Duodenal mucosa (tissue), 2 donors: Measurements from ENCODE around the gene RUNX1.

ENCODE experiments used
- H3K27ac ChIP-seq: one replicate; pipeline ENCODE4 v1.7.0; 2013; ENCODE audit warnings: low read depth, low read length
- H3K27me3 ChIP-seq, 2 donors: one replicate each; pipeline ENCODE4 v1.7.0; 2013; ENCODE audit warnings: low read length in 2 of 2, control low read depth in 1 of 2; ENCODE audit not compliant: insufficient read depth in 2 of 2, control insufficient read depth in 1 of 2
- H3K36me3 ChIP-seq, 2 donors: one replicate each; pipeline ENCODE4 v1.7.0; 2013; ENCODE audit warnings: low read length in 2 of 2, control low read depth in 1 of 2; ENCODE audit not compliant: insufficient read depth in 2 of 2, control insufficient read depth in 1 of 2
- H3K4me1 ChIP-seq, 2 donors: one replicate each; pipeline ENCODE4 v1.7.0; 2013; ENCODE audit warnings: low read length in 2 of 2, control low read depth in 1 of 2; ENCODE audit not compliant: insufficient read depth in 2 of 2, control insufficient read depth in 1 of 2
- H3K4me3 ChIP-seq, 2 donors: one replicate each; pipeline ENCODE4 v1.7.0; 2013; ENCODE audit warnings: low read length in 2 of 2, low read depth in 1 of 2
- H3K9ac ChIP-seq, 2 donors: one replicate each; pipeline ENCODE4 v1.7.0; 2013; ENCODE audit warnings: low read length in 2 of 2, low read depth in 1 of 2
- H3K9me3 ChIP-seq, 2 donors: one replicate each; pipeline ENCODE4 v1.7.0; 2013; ENCODE audit warnings: low read length in 2 of 2, control low read depth in 1 of 2; ENCODE audit not compliant: control insufficient read depth in 1 of 2

RUNX1 gene

DNA sequence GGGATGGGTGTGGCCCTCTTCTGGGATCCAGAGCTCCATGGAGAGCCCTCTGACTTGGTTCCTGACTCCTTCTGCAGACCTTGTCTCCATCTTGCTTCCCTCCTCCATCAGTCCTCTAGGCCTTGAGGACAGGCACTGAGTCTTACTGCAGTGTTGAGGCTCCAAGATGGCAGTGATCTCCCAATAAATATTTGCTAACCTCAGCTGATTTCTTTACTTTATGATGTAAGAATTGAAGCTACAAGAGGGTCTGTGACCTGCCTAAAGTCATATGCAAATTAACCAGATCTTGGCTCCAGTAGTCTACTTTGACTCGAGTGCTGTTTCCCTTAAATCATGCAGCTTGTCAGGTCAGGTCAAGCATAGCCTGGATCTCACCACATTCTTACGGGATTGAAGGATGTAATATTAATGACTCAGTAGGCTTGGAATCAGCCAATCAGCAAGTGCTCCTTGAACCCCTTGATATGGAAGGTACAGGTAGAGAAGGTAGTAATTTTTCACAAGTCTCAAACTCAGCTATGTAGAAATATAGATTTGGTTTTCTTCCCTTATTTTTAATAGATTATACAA, 287.3 kb downstream of the RUNX1 start:
- H3K27ac ChIP-seq: no peak overlapping the region
- no peaks in the 10 kb centered on the region for H3K36me3 ChIP-seq
- H3K27me3 ChIP-seq: no peaks in the 10 kb centered on the region
- H3K4me1 ChIP-seq: no peaks in the 10 kb centered on the region
- peaks cover 0 to 4% of the 10 kb centered on the region in 2 donors for H3K9me3 ChIP-seq
- H3K9ac ChIP-seq: no peak overlapping the region
- H3K4me3 ChIP-seq: no peak overlapping the region

DNA sequence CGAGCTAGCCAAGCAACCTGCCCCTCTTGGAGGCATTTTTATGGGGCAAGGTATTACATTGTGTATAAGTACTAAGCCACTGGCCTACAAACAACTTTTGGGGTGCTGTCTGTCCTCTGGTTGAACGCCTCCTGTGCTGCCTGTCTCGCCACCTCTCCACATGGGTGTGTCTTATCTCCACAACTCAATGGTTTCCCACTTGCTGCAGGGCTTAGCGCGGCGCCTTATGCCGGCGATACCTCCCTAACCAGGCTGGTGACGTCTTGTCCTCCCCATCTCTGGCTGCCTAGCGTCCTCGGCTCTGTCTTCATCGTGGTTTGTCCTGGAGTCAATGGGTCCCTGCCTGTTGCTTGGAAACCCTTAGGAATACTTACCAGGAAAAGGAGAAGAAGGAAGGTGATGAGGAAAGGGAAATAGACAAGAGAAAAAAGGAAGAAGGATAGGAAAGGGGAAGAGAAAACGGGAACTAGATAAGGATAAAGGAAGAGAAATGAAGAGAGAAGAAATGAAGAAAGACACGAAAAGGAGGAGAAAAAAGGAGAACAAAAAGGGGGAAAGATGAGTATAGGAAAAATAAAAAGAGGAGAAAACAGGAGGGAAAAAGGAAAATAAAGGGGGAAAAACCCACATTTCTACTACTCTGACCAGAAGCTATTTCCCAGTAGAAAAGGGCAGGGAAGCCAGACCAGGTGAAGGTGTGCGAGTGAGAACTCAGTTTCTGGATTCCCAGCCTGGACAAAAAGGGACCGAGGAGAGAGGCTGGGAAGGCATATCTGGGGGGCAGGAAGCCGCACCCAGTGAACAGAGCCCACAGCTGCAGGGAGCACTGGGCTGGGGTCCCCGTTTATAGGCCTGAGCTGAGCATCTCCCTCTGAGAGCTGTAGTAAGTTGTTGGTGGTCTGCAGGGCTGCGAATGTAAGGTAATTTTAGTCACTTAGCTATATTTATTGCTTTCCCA, 294.1 kb downstream of the RUNX1 start:
- no peaks in the 10 kb centered on the region for H3K9me3 ChIP-seq
- no peaks in the 10 kb centered on the region for H3K4me1 ChIP-seq
- no peak overlapping the region for H3K4me3 ChIP-seq
- no peak overlapping the region for H3K27ac ChIP-seq
- no peaks in the 10 kb centered on the region for H3K27me3 ChIP-seq
- no peaks in the 10 kb centered on the region for H3K36me3 ChIP-seq
- H3K9ac ChIP-seq: no peak overlapping the region

DNA sequence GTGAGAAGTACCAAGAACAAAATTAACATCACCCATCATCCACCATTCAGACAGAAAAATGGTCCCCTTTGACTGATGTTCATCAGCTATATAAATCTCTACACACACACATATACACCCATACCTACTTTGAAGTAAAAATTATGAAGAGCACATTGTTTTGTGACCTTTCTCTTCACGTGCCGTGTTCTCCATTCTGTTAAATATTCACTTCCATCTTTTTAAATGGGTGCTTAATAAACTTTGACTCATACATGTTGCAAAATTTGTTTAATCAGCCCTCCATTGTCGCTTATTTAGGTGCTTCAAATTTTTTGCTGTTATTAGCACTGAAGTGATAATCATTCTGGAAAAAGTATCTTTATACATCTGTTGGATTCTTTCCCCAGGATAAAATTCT, 300.2 kb downstream of the RUNX1 start:
- no peak overlapping the region for H3K4me3 ChIP-seq
- H3K9me3 ChIP-seq: no peaks in the 10 kb centered on the region
- no peaks in the 10 kb centered on the region for H3K36me3 ChIP-seq
- H3K27me3 ChIP-seq: no peaks in the 10 kb centered on the region
- H3K27ac ChIP-seq: no peak overlapping the region
- H3K9ac ChIP-seq: no peak overlapping the region
- peaks cover 4 to 7% of the 10 kb centered on the region in 2 donors for H3K4me1 ChIP-seq

DNA sequence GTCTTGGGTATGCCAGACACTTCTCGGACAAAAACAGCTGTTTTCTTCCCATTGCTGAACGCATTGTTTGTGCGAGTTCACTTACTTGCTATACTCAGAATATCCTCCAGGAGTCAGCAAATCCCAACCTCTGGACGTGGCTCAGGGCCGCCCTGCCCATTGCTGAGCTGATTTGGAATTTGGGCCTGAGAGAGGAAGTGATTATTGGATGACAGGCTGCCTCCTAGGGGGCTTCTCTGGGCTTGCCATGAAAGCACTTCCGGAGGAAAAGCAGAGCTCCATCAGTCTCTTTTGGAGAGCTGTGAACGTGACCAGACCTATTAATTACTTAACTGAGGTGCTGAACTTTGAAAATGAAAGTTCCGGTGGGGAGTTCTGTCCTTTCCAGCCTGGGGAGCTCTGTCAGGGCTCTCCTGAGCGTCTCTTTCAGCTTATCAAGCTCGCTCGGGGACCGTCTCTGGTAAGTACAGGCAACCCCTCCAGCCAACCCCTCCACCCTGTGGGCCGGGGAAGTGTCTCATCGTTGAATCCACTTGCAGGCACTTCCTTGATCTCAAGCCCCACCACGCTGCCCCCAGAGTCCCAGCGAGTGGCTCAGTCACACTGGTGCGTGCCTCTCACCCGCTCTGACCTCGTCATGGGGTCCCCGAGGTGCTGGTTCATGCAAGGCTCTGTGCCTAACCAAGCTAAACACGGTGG, 303.4 kb downstream of the RUNX1 start:
- Histone ChIP-seq H3K9ac (peak overlapping the region; percentile 3 to 57), H3K36me3 (no peaks in the 10 kb centered on the region), H3K4me1 (peaks cover 7 to 11% of the 10 kb centered on the region in 2 donors), H3K9me3 (no peaks in the 10 kb centered on the region), H3K4me3 (peak overlapping the region; percentile 48 to 49), H3K27ac (no peak overlapping the region), H3K27me3 (no peaks in the 10 kb centered on the region)

DNA sequence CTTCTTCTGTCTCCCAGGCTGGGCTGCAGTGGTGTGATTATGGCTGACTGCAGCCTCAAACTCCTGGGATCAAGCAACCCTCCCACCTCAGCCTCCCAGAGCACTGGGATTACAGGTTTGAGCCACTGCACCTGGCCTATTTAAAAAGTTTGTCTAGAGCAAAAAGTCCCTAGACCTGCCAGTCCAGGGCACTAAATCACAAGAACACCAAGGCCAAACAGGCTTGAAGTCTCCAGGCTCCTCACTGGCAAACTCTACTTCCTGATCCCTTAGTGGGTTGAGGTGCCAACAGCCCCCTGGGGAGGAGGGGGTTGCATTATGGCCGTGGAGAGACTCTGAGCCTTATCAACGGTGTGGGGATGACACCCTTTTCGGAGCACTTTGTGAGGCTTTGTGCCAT, 304.3 kb downstream of the RUNX1 start:
- Histone ChIP-seq H3K27me3 (no peaks in the 10 kb centered on the region), H3K4me1 (peaks cover 7 to 11% of the 10 kb centered on the region in 2 donors), H3K9ac (no peak overlapping the region), H3K36me3 (no peaks in the 10 kb centered on the region), H3K4me3 (no peak overlapping the region), H3K27ac (no peak overlapping the region), H3K9me3 (no peaks in the 10 kb centered on the region)

DNA sequence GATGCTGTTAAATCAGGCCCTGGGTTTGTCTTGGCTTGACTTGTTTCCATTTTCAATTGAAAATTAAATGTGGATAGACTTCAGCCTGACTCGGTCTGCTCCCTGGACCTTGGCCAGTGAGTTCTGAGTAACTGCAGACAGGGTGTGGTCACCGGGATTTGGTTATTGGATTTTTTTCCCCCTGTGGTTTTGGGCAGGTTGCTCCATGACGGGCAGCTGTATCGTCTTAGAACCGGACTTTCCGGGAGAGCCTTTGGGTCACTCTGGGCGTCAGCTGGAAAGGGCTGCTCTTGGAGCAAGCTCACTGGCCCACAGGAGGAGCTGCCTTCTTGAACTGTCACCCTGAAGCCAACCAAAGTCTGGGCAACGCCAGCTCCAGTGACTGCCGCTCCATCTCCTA, 305.3 kb downstream of the RUNX1 start:
- H3K9me3 ChIP-seq: no peaks in the 10 kb centered on the region
- peaks cover 7 to 11% of the 10 kb centered on the region in 2 donors for H3K4me1 ChIP-seq
- no peak overlapping the region for H3K9ac ChIP-seq
- no peaks in the 10 kb centered on the region for H3K36me3 ChIP-seq
- no peak overlapping the region for H3K27ac ChIP-seq
- H3K4me3 ChIP-seq: no peak overlapping the region
- H3K27me3 ChIP-seq: no peaks in the 10 kb centered on the region

DNA sequence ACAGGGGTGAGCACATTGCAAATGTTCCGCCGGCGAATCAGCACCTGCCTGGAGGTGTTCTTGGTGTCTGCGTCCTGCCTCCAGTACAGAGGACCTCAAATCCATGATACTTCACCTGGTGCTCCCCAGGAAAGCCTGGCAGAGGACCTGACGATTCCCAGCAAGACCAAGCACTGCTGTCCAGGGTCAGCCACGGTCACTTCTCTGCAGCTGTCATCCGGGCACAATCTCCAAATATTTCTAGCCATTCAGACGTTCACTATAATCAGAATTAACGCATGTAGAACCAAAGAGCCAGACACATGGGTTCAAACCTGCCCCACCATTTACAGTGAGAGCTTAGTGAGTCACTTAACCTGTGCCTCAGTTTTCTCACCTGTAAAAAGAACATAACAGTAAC, 305.8 kb downstream of the RUNX1 start:
- Histone ChIP-seq H3K27me3 (no peaks in the 10 kb centered on the region), H3K4me3 (no peak overlapping the region), H3K27ac (no peak overlapping the region), H3K9me3 (no peaks in the 10 kb centered on the region), H3K4me1 (peaks cover 7 to 11% of the 10 kb centered on the region in 2 donors), H3K36me3 (no peaks in the 10 kb centered on the region), H3K9ac (no peak overlapping the region)

DNA sequence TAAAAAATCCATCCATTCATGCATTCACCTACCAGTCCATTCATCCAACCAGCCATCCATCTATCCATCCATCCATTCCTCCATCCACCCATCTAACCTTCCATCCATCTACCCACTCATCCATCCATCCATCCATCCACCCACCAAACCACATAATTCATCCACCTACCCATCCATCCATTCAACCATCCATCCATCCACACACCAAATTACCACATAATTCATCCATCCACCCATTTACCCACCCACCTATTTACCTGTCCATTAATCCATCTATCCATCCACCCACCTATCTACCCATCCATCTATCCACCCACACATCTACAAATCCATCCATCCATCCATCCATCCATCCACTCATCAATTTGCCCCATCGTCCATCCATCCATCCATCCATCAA, 308.9 kb downstream of the RUNX1 start:
- Histone ChIP-seq H3K9ac (no peak overlapping the region), H3K36me3 (no peaks in the 10 kb centered on the region), H3K27me3 (no peaks in the 10 kb centered on the region), H3K9me3 (no peaks in the 10 kb centered on the region), H3K27ac (no peak overlapping the region), H3K4me1 (peaks cover 2 to 11% of the 10 kb centered on the region in 2 donors), H3K4me3 (no peak overlapping the region)
